Lower lobe of right lung (tissue), 2 donors: ENCODE results near the gene SBK3. TPM values are rescaled to one million over a fixed set of nuclear protein-coding genes. Genes with fewer than 3 reads are reported as not detected.
"Not testable (repeated sequence)": the region's sequence is repeated elsewhere in the genome, so short reads cannot be mapped to it uniquely, and the experiment has no call there.

Experiments used
- ATAC-seq, 2 donors: fragments of 200-7000 bp; cut with Tn5 transposase; one replicate each; pipeline ENCODE4 v1.9.1; 2020 to 2022; ENCODE audit warnings: mild to moderate bottlenecking in 2 of 2, moderate library complexity in 2 of 2
- DNase-seq: peaks from one replicate; pipeline ENCODE4 v3.0.0-alpha.2; 2020
- H3K27ac ChIP-seq: fragments of 200-600 bp; one replicate; pipeline ENCODE4 v1.8.0; 2022
- H3K27me3 ChIP-seq: fragments of 200-600 bp; one replicate; pipeline ENCODE4 v1.8.0; 2022; ENCODE audit warnings: low read depth
- H3K36me3 ChIP-seq: fragments of 200-600 bp; one replicate; pipeline ENCODE4 v1.8.0; 2022; ENCODE audit warnings: mild to moderate bottlenecking
- H3K4me1 ChIP-seq: fragments of 200-600 bp; one replicate; pipeline ENCODE4 v1.8.0; 2022
- H3K4me3 ChIP-seq: fragments of 200-600 bp; one replicate; pipeline ENCODE4 v1.8.0; 2022; ENCODE audit warnings: mild to moderate bottlenecking
- H3K9me3 ChIP-seq: fragments of 200-600 bp; one replicate; pipeline ENCODE4 v1.8.0; 2022
- CTCF ChIP-seq: fragments of 200-600 bp; IDR thresholded peaks from one replicate; pipeline ENCODE4 v1.8.0; 2022; ENCODE audit warnings: antibody characterized with exemption, mild to moderate bottlenecking
- intact Hi-C: fragments of 100-400 bp; cut with DNase I; formaldehyde crosslinking; loops from one replicate; pipeline ENCODE4 v1.11.0; 2022
- total RNA-seq: library from RNA; stranded (reverse); fragmentation: NEBNext Ultra II Directional; extraction: Animal tissue kit (Norgen Biotek cat#: 25700); gene quantifications from one replicate; pipeline ENCODE4 v1.2.1, GENCODE V29; 2021
- donor health status: DM: no; HTN: yes; CAD: no; lungs with severe emphysema.

SBK3 gene
- total RNA-seq, 1 donor from 2014 or later: 0.80 TPM

- H3K4me1 ChIP-seq: peaks cover 29% of the 10 kb centered on the region
- TF ChIP-seq CTCF: no peak
- ATAC-seq: no peak
- H3K27me3 ChIP-seq: no peaks in the 10 kb centered on the region
- H3K27ac ChIP-seq: no peak overlapping the region
- no peak overlapping the region for H3K4me3 ChIP-seq
- no peak for DNase-seq
- intact Hi-C loops: no loop called here
- H3K36me3 ChIP-seq: peaks cover 24% of the 10 kb centered on the region
- no peaks in the 10 kb centered on the region for H3K9me3 ChIP-seq
These were observed 44.8 kb upstream of the SBK3 start for GRCh38 chr19:55590109-55590508.

GRCh38 chr19:55588738-55589137, 43.4 kb upstream of the SBK3 start:
- Histone ChIP-seq H3K27me3 (no peaks in the 10 kb centered on the region), H3K9me3 (no peaks in the 10 kb centered on the region), H3K4me1 (peaks cover 29% of the 10 kb centered on the region), H3K36me3 (peaks cover 15% of the 10 kb centered on the region), H3K4me3 (no peak overlapping the region), H3K27ac (no peak overlapping the region)
- ATAC-seq (no peak), DNase-seq (no peak)
- intact Hi-C loops: no loop called here
- TF ChIP-seq CTCF: no peak

- Histone ChIP-seq H3K4me3 (peak overlapping the region; percentile 44), H3K9me3 (no peaks in the 10 kb centered on the region), H3K27ac (peak overlapping the region; percentile 62), H3K36me3 (peaks cover 3% of the 10 kb centered on the region), H3K27me3 (no peaks in the 10 kb centered on the region), H3K4me1 (peaks cover 33% of the 10 kb centered on the region)
- no peak for TF ChIP-seq CTCF
- ATAC-seq (peak; percentile 93 to 94), DNase-seq (peak; percentile 97)
- intact Hi-C loops: no loop called here
These were observed 41.8 kb upstream of the SBK3 start for GRCh38 chr19:55586976-55587668.

- Histone ChIP-seq H3K9me3 (no peaks in the 10 kb centered on the region), H3K4me1 (peaks cover 46% of the 10 kb centered on the region), H3K27ac (peak overlapping the region; percentile 68), H3K36me3 (no peaks in the 10 kb centered on the region), H3K27me3 (no peaks in the 10 kb centered on the region), H3K4me3 (peak overlapping the region; percentile 36)
- intact Hi-C loops: no loop called here
- DNase-seq: peak; percentile 89
- TF ChIP-seq CTCF: no peak
- ATAC-seq: peak; percentile 72 to 82
These were observed 40.5 kb upstream of the SBK3 start for GRCh38 chr19:55585658-55586339.

GRCh38 chr19:55584871-55585270, 39.5 kb upstream of the SBK3 start:
- H3K27me3 ChIP-seq: no peaks in the 10 kb centered on the region
- TF ChIP-seq CTCF: no peak
- H3K9me3 ChIP-seq: no peaks in the 10 kb centered on the region
- H3K36me3 ChIP-seq: no peaks in the 10 kb centered on the region
- H3K27ac ChIP-seq: no peak overlapping the region
- no peak overlapping the region for H3K4me3 ChIP-seq
- DNase-seq (no peak), ATAC-seq (no peak)
- peaks cover 46% of the 10 kb centered on the region for H3K4me1 ChIP-seq
- intact Hi-C loops: no loop called here

GRCh38 chr19:55583897-55584296, 38.6 kb upstream of the SBK3 start:
- H3K9me3 ChIP-seq, H3K36me3 ChIP-seq, H3K4me3 ChIP-seq, H3K27me3 ChIP-seq, ATAC-seq, intact Hi-C loops, DNase-seq: not testable (repeated sequence)
- H3K4me1 ChIP-seq: peaks cover 46% of the 10 kb centered on the region
- peak overlapping the region; percentile 24 for H3K27ac ChIP-seq

GRCh38 chr19:55582284-55582683, 36.9 kb upstream of the SBK3 start:
- ATAC-seq, DNase-seq, H3K27me3 ChIP-seq, H3K9me3 ChIP-seq, intact Hi-C loops: not testable (repeated sequence)
- Histone ChIP-seq H3K36me3 (peaks cover 15% of the 10 kb centered on the region), H3K4me3 (peak overlapping the region; percentile 89), H3K27ac (peak overlapping the region; percentile 91), H3K4me1 (peaks cover 38% of the 10 kb centered on the region)
